VCaP (cell line): ENCODE data around the gene CACNA2D3.

ENCODE experiments used
- H3K27ac ChIP-seq: fragments of 450-650 bp; 2 replicates; pipeline ENCODE4 v1.5.1; 2017
- TF ChIP-seq, protein P1 (sequence below): fragments of 450-650 bp; conservative IDR thresholded peaks from 2 replicates; pipeline ENCODE4 v1.5.1; 2017; ENCODE audit warnings: mild to moderate bottlenecking, moderate library complexity

CACNA2D3 gene

GRCh38 chr3:54514416-54514815 lies 392.1 kb downstream of the CACNA2D3 start:
- TF ChIP-seq, protein P1, sequence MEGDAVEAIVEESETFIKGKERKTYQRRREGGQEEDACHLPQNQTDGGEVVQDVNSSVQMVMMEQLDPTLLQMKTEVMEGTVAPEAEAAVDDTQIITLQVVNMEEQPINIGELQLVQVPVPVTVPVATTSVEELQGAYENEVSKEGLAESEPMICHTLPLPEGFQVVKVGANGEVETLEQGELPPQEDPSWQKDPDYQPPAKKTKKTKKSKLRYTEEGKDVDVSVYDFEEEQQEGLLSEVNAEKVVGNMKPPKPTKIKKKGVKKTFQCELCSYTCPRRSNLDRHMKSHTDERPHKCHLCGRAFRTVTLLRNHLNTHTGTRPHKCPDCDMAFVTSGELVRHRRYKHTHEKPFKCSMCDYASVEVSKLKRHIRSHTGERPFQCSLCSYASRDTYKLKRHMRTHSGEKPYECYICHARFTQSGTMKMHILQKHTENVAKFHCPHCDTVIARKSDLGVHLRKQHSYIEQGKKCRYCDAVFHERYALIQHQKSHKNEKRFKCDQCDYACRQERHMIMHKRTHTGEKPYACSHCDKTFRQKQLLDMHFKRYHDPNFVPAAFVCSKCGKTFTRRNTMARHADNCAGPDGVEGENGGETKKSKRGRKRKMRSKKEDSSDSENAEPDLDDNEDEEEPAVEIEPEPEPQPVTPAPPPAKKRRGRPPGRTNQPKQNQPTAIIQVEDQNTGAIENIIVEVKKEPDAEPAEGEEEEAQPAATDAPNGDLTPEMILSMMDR: no peak
- no peak overlapping the region for H3K27ac ChIP-seq

GRCh38 chr3:54515441-54516213 lies 393.3 kb downstream of the CACNA2D3 start:
- no peak overlapping the region for H3K27ac ChIP-seq
- TF ChIP-seq, protein P1: peak; percentile 45

DNA sequence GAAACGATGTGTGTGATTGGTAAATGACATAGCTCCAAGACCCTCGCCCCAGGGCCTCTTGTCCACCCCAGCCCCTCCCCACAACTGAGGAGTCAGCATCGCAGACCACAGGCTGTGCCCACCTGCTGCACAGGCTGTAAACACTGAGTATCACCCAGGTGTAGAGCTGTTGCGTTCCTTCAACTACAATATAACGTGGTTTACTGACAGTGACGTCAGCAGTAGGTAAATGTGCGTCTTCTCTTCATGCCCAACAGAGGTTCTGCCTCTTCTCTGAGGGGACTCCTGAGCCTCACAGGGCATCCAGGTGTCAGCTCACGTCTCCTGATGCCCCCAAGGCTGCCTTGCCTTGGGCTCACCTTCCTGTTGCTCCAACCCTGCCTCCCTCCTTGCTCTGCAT lies 395.1 kb downstream of the CACNA2D3 start:
- H3K27ac ChIP-seq: no peak overlapping the region
- TF ChIP-seq, protein P1: no peak

DNA sequence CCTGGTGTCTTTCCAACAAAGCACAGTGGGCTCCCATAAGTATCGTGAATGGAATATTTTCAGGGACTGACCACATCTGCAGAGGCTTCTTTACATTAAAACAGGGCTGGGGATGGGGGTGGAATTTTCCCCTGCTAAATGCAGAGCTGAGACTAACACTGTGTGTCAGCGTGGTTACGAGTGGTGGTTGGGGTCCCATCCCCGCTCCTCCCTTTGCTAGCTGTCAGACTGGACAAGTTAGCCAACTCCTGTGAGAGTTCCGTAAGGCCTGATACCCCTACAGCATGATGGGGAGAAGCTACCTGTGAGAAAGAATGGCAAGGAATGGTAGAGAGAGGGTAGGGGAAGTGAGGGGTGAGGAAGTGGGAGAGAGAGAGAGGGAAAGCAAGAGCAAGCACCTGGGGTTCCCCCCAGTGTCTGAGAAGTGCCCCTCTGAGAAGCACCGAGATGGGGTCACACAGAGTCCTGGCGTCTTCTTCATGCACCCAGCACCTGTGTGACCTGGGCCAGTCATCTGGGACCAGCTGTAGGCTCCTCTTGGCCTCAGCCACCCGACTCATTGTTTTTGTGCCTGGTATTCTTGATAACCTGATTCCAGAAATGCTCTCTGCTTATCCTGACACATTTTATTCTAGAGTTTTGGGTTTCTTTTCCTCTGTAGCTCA lies 395.8 kb downstream of the CACNA2D3 start:
- H3K27ac ChIP-seq: no peak overlapping the region
- TF ChIP-seq, protein P1: no peak

- no peak overlapping the region for H3K27ac ChIP-seq
- TF ChIP-seq, protein P1: no peak
Observed at GRCh38 chr3:54519493-54519892, 397.1 kb downstream of the CACNA2D3 start.

DNA sequence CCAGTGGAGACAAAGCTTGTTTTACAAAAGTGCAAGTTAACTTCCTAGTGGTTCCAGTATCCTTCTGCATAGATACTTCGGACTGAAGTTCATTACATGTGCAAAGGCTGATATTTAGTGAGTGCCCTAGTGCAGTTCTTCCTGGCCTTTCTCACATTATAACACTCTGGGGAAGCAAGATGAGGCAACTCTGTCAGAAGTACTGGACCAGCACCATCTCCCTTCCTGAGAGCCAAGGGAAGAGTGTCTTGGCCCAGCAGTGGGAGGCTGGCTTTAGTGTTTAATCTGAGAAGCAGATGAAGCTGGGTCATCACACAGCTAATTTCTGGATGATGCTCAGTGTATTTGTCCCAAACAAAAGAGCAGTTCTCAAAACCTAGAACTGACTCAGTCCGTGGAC lies 397.7 kb downstream of the CACNA2D3 start:
- TF ChIP-seq, protein P1: no peak
- H3K27ac ChIP-seq: no peak overlapping the region

GRCh38 chr3:54527521-54527920 lies 405.2 kb downstream of the CACNA2D3 start:
- TF ChIP-seq, protein P1: no peak
- H3K27ac ChIP-seq: no peak overlapping the region
